Measurements from ENCODE around the gene AMDHD1. TPM values are rescaled to one million over a fixed set of nuclear protein-coding genes. Genes with fewer than 3 reads are reported as not detected.

AMDHD1 gene
- total and polyA plus RNA-seq, 2 of the 8 experiments (the other 6 are each of a cell fraction or from before 2014, with no cell fraction given), result 0.14 TPM; not detected in 1

- no peak for TF ChIP-seq ASH2L (IDR thresholded peaks at IDR 0.05; ENCODE audit: low read length)
- TF ChIP-seq HDAC2 (IDR thresholded peaks at IDR 0.05; ENCODE audit: borderline replicate concordance in 1 of 2, low read depth in 2 of 2, low read length in 2 of 2), result no peak
- TF ChIP-seq KDM4A (IDR thresholded peaks at IDR 0.05; ENCODE audit: low read depth, low read length, severe bottlenecking), result no peak
- no peak for TF ChIP-seq SRF (IDR thresholded peaks at IDR 0.05; ENCODE audit: low read depth, low read length)
- TF ChIP-seq BRCA1 (IDR thresholded peaks at IDR 0.05; ENCODE audit: low read depth, low read length), result no peak
Observed at GRCh38 chr12:95996034-95996658, 53.0 kb downstream of the AMDHD1 start, which contains the start of gene HAL (continued).
